WERI-Rb-1 (cell line): ENCODE results near the gene TSPO2.
A peak's percentile ranks its signal among the peaks of the same experiment; 100 is the strongest.

Experiments
- DNase-seq: peaks from one replicate; pipeline ENCODE4 v3.0.0-alpha.2; 2020
- H3K27ac ChIP-seq: fragments of 250-450 bp; sonication (Bioruptor Pico); 2 replicates; pipeline ENCODE4 v1.5.1; 2020; ENCODE audit warnings: mild to moderate bottlenecking, moderate library complexity
- H3K27me3 ChIP-seq: fragments of 250-450 bp; sonication (Bioruptor Pico); 2 replicates; pipeline ENCODE4 v1.5.1; 2021; ENCODE audit warnings: mild to moderate bottlenecking, low read depth, moderate library complexity; ENCODE audit not compliant: insufficient read depth, severe bottlenecking
- H3K36me3 ChIP-seq: fragments of 250-450 bp; sonication (Bioruptor Pico); 2 replicates; pipeline ENCODE4 v1.5.1; 2020; ENCODE audit warnings: mild to moderate bottlenecking, moderate library complexity
- H3K4me3 ChIP-seq: 2 replicates; pipeline ENCODE4 v1.5.1; 2011; ENCODE audit warnings: low read depth, mild to moderate bottlenecking, control low read depth, low read length
- H3K9me3 ChIP-seq: fragments of 250-450 bp; sonication (Bioruptor Pico); 2 replicates; pipeline ENCODE4 v1.5.1; 2021; ENCODE audit warnings: mild to moderate bottlenecking, moderate library complexity; ENCODE audit not compliant: severe bottlenecking
- TF ChIP-seq, protein P1 (sequence below): IDR thresholded peaks from 2 replicates; pipeline ENCODE4 v1.5.1; 2011; ENCODE audit warnings: low read depth, mild to moderate bottlenecking, control low read depth, inconsistent platforms, low read length

The TSPO2 gene

GRCh38 chr6:41036601-41037000 is 5.7 kb upstream of the TSPO2 start:
- Histone ChIP-seq H3K9me3 (no peaks in the 10 kb centered on the region), H3K36me3 (no peaks in the 10 kb centered on the region), H3K27me3 (no peaks in the 10 kb centered on the region), H3K4me3 (no peak overlapping the region), H3K27ac (no peak overlapping the region)
- TF ChIP-seq, protein P1, sequence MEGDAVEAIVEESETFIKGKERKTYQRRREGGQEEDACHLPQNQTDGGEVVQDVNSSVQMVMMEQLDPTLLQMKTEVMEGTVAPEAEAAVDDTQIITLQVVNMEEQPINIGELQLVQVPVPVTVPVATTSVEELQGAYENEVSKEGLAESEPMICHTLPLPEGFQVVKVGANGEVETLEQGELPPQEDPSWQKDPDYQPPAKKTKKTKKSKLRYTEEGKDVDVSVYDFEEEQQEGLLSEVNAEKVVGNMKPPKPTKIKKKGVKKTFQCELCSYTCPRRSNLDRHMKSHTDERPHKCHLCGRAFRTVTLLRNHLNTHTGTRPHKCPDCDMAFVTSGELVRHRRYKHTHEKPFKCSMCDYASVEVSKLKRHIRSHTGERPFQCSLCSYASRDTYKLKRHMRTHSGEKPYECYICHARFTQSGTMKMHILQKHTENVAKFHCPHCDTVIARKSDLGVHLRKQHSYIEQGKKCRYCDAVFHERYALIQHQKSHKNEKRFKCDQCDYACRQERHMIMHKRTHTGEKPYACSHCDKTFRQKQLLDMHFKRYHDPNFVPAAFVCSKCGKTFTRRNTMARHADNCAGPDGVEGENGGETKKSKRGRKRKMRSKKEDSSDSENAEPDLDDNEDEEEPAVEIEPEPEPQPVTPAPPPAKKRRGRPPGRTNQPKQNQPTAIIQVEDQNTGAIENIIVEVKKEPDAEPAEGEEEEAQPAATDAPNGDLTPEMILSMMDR = no peak
- no peak for DNase-seq

DNA sequence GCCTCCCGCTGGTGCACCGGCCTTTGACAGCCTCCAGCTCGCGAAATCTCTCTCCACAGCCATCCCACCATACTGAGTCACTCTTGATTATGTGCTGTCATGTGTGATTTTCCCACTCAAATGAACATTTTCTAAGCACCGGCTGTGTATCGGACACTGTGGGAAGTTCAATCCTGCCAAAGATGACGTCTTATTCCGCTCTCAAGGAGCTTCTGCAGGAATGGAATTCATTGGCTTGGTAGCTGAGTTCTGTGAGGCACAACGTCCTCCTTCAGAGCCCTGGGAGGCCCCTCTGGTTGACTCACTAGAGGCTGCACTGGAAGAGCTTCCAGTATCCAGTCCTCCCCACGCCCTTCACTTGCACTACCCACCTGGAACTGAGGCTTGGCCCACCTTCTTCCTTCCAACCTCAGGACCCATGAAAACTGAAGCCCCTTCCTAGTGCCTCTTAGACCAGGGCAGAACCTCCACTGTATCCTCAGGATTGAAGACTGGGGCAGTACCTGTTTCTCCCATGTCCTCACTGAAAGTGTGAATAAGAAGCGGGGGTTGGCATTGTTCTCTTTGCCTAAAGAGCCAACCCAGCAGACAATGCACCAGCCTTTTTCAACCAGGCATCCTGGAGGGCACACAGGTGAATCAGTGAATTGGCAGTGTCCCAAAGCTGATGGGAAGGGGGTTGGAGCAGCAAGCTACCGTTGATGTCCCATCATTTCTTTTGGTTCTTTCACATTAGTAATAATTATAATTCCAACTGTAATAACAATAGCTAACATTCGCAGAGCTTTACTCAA is 5.0 kb upstream of the TSPO2 start:
- no peak for DNase-seq
- TF ChIP-seq, protein P1 = no peak
- Histone ChIP-seq H3K27ac (no peak overlapping the region), H3K9me3 (no peaks in the 10 kb centered on the region), H3K4me3 (no peak overlapping the region), H3K27me3 (no peaks in the 10 kb centered on the region), H3K36me3 (no peaks in the 10 kb centered on the region)

GRCh38 chr6:41038205-41038604 is 4.1 kb upstream of the TSPO2 start:
- H3K9me3 ChIP-seq = no peaks in the 10 kb centered on the region
- H3K27ac ChIP-seq = no peak overlapping the region
- TF ChIP-seq, protein P1 = no peak
- no peak overlapping the region for H3K4me3 ChIP-seq
- no peaks in the 10 kb centered on the region for H3K36me3 ChIP-seq
- DNase-seq = no peak
- no peaks in the 10 kb centered on the region for H3K27me3 ChIP-seq

DNA sequence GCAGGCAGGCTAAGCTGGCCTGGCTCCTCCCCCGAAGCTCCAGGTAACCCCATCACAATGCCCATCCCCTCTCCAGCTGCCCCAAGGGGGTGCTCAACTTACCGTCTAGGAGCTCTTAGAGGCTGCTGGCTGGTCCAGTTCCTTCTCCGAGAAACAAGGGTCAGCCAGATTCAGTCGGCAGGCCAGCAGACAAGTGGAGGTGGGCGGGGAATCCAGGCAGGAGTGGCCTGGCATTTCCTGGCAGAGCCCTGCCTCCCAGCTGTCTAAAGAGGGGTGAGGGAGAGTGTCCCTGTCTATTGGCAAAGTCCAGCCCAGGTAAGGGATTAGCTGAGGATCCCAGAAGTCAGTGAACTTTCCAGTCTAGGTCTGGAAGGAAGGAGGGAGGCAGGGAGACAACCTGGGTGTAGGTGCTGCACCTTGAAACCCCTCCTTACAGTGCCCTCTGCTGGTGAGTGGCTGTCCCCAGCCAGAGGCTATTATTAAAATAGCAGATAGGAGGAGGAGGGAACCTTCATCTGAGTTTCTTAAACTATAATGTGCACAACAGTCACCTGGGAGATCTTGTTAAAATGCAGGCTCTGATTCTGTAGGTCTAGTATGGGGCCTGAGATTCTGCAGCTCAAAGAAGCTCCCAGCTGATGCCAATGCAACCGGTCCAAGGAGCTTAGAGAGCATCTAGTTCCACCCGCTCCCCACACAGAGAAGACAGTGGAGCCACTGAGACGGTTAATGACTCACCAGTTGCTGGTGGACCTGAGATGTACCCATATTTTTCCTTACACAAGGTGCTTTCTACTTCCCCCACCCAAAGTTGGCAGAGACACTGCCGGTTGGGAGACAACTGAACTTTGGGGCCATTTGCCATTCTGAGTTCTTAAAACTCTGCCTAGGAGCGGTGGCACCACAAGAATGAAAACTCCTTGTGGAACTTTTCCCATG is 2.9 kb upstream of the TSPO2 start, which contains the start of gene UNC5CL:
TSS of gene UNC5CL (minus strand) at position 162 of the 939 bp plus-strand sequence. CDS start 4,147 bp downstream, outside the sequence.
- H3K9me3 ChIP-seq = no peaks in the 10 kb centered on the region
- peak; percentile 85 for DNase-seq
- H3K27me3 ChIP-seq = no peaks in the 10 kb centered on the region
- H3K27ac ChIP-seq = no peak within 1 kb of the TSS
- TF ChIP-seq, protein P1 = peak; percentile 94
- H3K4me3 ChIP-seq = no peak within 1 kb of the TSS
- no peaks in the 10 kb centered on the region for H3K36me3 ChIP-seq

DNA sequence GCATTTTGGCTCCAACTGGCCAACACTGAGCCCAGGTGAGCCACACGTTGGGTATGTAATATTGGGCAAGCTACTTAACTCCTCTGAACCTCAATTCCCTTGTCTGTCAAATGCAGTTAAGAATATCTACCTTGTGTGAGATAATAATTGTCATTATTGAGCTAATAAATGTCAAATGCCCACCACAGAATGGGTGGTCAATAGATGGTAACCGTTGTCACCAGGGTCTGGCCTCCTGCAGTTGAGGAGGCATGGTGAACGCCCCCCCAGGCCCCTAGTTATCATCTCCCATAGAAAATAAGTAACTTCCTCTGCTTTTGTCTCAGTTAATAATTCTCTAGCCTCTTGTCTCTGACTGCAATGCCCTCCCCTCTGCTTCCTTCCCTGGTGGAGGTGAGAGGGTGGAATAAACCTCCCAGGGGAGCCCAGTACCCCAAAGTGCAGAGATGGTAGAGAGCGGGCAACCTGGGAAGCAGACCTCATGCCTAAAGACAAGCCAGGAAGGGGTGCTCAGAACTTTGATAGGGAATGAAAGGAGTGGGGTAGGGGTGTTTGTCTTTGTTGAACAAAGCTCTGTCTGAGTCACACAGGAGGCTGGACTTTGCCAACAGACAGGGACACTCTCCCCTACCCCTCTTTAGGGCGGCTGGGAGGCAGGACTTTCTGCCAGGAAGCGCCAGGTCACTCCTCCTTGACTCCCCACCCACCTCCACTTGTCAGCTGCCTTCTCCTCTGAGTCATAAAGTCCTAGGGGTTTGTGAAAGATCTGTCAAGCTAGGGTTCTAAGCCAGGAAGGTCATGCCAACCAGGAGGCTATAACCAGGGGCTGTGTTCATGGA is 1.9 kb upstream of the TSPO2 start:
- no peak for DNase-seq
- TF ChIP-seq, protein P1 = no peak
- no peaks in the 10 kb centered on the region for H3K36me3 ChIP-seq
- no peak overlapping the region for H3K27ac ChIP-seq
- no peaks in the 10 kb centered on the region for H3K27me3 ChIP-seq
- no peaks in the 10 kb centered on the region for H3K9me3 ChIP-seq
- no peak overlapping the region for H3K4me3 ChIP-seq
